Smooth muscle cell of the coronary artery (primary cell): ENCODE measurements around the gene NCKIPSD. TPM values are rescaled to one million over a fixed set of nuclear protein-coding genes. Genes with fewer than 3 reads are reported as not detected.

ENCODE experiments used
- total RNA-seq: library from RNA; depleted of rRNA; stranded (reverse); fragments of >200 nt; gene quantifications from 2 replicates; pipeline ENCODE4 v1.2.3, GENCODE V29; 2014; ENCODE audit warnings: low replicate concordance

The NCKIPSD gene
- total RNA-seq = 7.7 and 11.1 TPM in 2 replicates

DNA sequence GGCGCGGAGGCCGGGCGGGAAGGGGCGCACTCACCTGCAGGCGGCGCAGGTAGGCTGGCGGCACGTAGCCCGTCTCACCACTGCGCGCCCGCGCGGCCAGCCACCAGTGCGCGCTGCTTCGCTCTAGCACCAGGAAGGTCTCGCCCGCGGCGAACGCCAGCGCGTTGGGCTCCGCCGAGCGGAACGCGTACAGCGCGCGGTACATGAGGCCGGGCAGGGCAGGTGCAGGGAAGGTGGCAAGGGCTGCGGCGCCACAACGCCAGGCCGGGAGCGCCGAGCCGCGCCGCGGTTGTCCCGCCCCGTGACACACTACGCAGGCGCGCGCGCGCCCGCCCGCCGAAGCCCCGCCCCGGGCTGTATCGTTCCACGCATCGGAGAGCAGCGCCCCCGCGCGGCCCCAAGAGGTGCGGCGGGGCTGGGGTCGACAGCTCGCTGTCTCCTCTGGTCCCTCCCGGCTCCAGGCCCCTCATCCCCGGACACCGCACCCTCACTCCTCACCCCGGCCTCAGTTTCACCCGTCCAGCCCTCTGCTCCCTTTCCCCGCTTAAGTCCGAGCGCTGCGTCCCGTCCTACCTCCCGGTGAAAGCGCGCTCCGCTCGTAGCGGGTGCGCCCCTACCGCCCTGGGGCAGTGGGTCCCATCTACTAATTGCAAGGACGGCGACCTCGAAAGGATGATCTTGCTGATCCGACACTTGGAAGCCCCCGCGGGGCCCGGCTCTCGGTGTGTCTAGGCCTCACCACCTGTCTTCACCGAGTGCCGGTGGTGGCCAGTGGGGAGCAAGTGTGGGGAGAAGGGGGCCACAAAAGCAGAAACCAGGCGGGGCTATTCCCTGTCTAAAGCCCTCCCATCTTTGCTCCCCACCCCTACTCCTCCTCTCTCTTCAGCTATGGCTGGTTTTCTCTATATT is at the start of gene NCKIPSD:
NCKIPSD (minus strand) TSS at position 313 of the 909 bp plus-strand sequence; CDS start at position 205, 108 bp downstream.

DNA sequence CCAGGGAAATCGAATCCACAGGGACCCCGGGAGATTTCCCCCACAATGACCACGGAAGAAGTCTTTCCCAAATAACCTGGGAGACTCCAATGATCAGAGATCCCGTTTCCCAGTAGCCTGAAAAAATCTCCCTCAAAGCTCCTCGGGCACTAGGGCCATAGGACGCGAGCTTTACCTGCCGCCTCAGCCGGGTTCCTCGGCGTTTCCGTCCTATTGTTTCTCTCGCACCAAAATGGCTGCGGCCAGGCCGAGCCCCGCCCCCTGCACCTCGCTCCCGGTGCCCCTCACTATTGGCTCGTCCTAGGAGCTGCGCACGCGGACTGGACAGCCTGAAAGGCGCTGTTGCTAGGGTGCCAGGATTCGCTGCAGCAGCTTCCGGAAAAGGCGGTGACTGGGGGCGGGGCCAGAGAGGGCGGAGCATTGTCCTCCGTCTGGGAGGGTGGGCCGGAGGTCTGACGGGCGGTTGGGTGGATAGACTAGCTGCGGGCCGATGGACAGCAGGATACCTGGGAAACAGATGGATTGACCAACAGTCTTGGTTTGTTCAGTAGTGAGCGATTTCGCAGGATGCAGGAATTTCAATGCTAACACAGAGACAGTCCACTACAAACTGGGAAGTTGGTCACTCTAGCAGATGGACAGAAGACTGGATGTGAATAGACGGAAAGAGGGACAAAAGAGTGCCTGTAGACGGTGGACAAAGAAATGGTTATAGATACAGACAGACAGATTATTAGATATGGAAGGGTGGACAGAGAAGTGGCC is 31.4 kb upstream of the NCKIPSD start, which contains the start of gene IP6K2:
IP6K2 (minus strand) TSS at position 240 of the 765 bp plus-strand sequence. CDS start 21,930 bp downstream, outside the sequence.

DNA sequence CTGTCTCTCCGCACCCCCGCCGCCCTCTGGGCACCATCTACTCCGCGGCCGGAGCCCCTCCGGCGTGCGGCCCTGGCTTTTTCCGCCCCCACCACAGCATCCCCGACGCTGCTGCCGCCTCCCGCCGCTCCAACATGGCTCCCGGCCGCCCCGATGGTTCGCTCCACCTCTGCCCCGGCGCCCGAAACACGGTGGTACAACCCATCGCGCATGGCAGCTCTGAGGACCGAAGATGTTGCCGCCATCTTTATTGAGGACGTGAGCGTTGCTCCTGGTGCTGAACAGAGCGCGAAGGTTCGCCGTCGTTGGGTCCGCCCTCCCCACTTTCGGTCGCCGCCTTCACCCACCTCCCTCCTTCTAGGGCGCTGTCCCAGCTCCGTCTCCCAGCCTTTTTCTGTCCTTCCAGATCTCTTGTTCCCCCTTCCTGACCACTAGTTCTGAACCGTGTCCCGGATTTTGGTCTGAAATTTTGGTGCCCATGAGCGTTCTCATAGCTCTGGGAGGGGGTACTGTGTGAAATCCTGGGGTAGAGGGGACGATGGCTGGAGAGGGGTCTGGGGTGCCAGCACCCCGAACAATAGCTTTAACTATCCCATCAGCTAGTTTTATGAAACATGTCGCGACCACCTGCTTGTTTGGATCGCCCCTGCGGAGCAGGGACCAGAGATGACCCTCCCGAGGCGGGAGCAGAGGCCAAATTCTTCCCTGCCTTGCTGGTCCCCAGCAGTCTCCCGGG is 22.8 kb downstream of the NCKIPSD start, which contains the start of gene CELSR3:
CELSR3 (minus strand) TSS at position 134 of the 736 bp plus-strand sequence. CDS start 252 bp downstream, outside the sequence.

DNA sequence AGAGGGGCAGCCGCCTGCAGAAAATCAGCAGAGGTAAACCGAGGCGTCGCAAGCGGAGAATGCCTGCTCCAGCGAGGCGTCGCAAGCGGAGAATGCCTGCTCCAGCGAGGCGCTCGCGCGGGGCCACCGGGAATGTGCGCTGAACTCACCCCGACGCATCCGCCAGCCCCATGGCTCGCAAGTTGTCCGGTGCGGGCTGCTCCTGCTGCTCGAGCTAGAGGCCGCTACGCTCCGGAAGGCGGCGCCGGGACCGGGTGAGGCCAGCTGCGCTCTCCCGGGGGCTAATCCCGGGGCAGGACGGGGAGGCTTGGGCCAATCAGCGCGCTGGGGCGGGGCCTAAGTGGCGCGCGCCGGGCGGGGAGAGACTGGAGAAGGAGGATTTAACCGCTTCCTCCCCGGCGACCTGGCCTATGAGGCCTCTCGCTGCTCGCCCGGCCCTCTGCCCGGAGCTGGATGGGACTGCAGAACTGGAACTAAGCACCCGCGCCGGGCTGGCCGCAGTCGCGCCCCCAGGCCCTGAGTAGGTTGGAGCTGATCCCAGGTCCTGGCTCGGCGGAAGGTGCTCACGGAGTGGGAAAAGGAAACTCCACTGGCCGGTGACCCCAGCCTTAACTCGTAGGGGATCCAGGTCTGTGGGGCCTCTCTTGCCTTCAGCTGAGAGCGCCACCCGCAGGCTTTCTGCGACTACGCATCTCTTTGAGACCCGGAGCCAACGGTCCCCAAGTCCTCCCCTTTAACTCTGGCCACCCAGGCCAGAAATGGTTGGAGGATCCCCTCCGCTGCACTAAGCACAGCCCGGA is 50.3 kb downstream of the NCKIPSD start, which contains the start of gene SLC26A6:
SLC26A6 (minus strand) TSS at position 240 of the 800 bp plus-strand sequence; CDS start at position 172, 68 bp downstream.

Other genes with a start within 250 kb of the NCKIPSD start
- gene CCDC51, start 245.8 kb downstream of the NCKIPSD start, total RNA-seq = 20.8 and 28.3 TPM in 2 replicates
- gene TMA7, start 245.7 kb downstream of the NCKIPSD start, total RNA-seq = 106 and 447 TPM in 2 replicates
- 4.2 and 5.7 TPM in 2 replicates for gene ATRIP, start 239.2 kb downstream of the NCKIPSD start, total RNA-seq
- 88.9 and 137 TPM in 2 replicates for gene SHISA5, start 181.7 kb downstream of the NCKIPSD start, total RNA-seq
- gene PFKFB4, start 129.1 kb downstream of the NCKIPSD start, total RNA-seq = 4.3 and 17.1 TPM in 2 replicates
- under 0.01 and 0.68 TPM in 2 replicates for gene UCN2, start 122.1 kb downstream of the NCKIPSD start, total RNA-seq
- gene COL7A1, start 90.6 kb downstream of the NCKIPSD start, total RNA-seq = 11.2 and 25.3 TPM in 2 replicates
- gene UQCRC1, start 76.3 kb downstream of the NCKIPSD start, total RNA-seq = 388 and 396 TPM in 2 replicates
- not detected in 2 replicates for gene TMEM89, start 64.1 kb downstream of the NCKIPSD start, total RNA-seq
- gene SLC26A6, start 50.5 kb downstream of the NCKIPSD start, total RNA-seq = 13.0 and 19.7 TPM in 2 replicates
- 0.35 and 0.45 TPM in 2 replicates for gene CELSR3, start 23.0 kb downstream of the NCKIPSD start, total RNA-seq
- 44.2 and 48.3 TPM in 2 replicates for gene IP6K2, start 31.3 kb upstream of the NCKIPSD start, total RNA-seq
- gene PRKAR2A, start 162.0 kb upstream of the NCKIPSD start, total RNA-seq = 23.3 and 24.5 TPM in 2 replicates
- gene SLC25A20, start 213.0 kb upstream of the NCKIPSD start, total RNA-seq = 26.5 and 26.8 TPM in 2 replicates
- 60.4 and 83.5 TPM in 2 replicates for gene ARIH2, start 232.9 kb upstream of the NCKIPSD start, total RNA-seq